GM21381 (cell line): ENCODE measurements around the gene ATP8A2.
"Not testable (repeated sequence)": the region's sequence is repeated elsewhere in the genome, so short reads cannot be mapped to it uniquely, and the experiment has no call there.

Experiments used
- ATAC-seq: cut with Tn5 transposase; IDR thresholded peaks from one replicate; pipeline ENCODE4 v1.9.1; 2021; ENCODE audit warnings: mild to moderate bottlenecking, moderate library complexity; ENCODE audit not compliant: unreplicated experiment

ATP8A2 gene

DNA sequence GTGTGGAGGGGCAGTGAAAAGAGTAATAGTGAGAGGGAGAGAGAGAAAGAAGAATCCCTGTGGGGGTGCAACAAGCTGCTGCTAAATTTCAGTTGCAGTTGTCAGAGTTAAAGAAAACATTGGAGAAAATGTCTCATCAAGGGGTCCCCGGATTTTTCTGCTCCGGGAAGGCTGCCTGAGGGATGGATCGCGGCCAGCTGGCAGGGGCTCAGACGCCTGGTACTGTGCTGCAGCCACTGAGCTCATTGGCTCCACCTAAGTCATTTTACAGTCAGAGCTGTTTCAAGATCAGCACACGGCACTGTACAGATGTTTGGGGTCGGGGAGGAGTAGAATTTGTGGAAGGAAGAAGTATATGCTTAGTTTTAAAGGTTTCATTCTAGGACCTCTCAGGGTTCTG, 573.8 kb downstream of the ATP8A2 start:
- no peak for ATAC-seq

GRCh38 chr13:25946321-25946720, 574.5 kb downstream of the ATP8A2 start:
- no peak for ATAC-seq

- ATAC-seq, result no peak
Measured at GRCh38 chr13:25948910-25949309, 577.1 kb downstream of the ATP8A2 start.

DNA sequence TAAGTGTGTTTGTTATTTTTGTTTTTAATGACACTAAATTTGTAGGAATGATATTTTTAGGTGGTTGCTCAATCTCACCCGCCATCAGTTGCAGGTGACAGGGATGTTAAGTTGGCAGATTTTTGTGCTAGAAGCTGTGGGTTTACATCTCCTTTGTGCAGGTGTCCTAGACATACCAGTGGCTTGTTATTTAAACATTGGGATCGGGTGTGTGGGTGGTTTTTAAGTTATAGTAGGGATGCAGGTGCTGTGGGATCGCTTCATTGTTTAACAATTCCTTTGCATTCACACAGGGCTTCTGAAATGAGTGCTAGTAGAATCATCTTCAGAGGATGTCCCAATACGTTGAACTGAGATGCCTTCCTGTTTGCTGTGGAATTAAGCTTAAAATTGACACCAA, 580.1 kb downstream of the ATP8A2 start:
- ATAC-seq, result no peak

DNA sequence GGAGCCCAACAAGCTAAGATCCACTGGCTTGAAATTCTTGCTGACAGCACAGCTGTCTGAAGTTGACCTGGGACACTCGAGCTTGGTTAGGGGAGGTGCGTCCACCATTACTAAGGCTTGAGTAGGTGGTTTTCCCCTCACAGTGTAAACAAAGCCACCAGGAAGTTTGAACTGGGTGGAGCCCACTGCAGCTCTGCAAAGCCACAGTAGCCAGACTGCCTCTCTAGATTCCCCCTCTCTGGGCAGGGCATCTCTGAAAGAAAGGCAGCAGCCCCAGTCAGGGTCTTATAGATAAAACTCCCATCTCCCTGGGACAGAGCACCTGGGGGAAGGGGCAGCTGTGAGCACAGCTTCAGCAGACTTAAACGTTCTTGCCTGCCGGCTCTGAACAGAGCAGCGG, 582.3 kb downstream of the ATP8A2 start:
- ATAC-seq, result not testable (repeated sequence)

GRCh38 chr13:25954943-25955342, 583.2 kb downstream of the ATP8A2 start:
- ATAC-seq, result not testable (repeated sequence)

DNA sequence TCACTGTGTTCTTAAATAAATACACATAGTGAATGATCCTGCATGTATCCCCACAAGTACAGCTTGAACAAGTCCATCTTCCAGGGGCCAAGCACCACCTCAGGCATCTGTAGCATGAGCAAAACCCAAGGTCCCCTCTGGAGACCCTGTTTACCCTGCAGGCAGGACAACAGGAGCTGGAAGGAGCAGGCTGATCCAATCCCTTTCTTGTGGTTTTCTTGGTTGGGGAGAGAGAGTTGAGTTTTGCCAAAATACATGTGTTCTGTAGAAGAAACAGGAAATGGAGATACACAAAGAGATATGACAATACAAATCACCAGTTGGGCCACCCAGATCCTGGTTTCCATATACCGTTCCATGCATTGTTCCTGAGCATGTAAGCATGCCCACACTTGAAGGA, 587.2 kb downstream of the ATP8A2 start:
- ATAC-seq, result no peak

GRCh38 chr13:25961294-25961693, 589.5 kb downstream of the ATP8A2 start:
- no peak for ATAC-seq

- no peak for ATAC-seq
Measured at GRCh38 chr13:25963674-25964073, 591.9 kb downstream of the ATP8A2 start.

- no peak for ATAC-seq
Measured at GRCh38 chr13:25965596-25965995, 593.8 kb downstream of the ATP8A2 start.

DNA sequence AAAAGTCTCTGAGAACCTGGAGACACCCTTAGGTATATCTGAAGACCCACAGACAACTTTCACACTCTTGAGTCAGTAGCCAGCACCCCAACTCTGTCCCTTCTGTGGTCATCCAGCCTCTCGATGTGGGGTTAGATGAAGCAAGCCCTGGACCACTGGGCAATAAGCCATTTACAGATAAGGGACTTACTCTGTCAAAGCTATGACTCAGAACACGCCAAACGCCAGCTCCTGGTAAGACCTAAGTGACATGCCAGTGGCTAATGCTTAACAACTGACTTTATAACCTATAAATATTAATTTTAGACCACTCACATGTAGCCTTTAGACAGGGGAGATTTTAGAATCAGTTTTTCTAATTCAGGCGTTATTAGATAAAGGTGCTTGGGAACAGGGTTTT, 594.3 kb downstream of the ATP8A2 start:
- ATAC-seq, result no peak

- no peak for ATAC-seq
Measured at GRCh38 chr13:25967144-25967543, 595.4 kb downstream of the ATP8A2 start.

GRCh38 chr13:25971047-25971446, 599.3 kb downstream of the ATP8A2 start:
- ATAC-seq, result no peak

DNA sequence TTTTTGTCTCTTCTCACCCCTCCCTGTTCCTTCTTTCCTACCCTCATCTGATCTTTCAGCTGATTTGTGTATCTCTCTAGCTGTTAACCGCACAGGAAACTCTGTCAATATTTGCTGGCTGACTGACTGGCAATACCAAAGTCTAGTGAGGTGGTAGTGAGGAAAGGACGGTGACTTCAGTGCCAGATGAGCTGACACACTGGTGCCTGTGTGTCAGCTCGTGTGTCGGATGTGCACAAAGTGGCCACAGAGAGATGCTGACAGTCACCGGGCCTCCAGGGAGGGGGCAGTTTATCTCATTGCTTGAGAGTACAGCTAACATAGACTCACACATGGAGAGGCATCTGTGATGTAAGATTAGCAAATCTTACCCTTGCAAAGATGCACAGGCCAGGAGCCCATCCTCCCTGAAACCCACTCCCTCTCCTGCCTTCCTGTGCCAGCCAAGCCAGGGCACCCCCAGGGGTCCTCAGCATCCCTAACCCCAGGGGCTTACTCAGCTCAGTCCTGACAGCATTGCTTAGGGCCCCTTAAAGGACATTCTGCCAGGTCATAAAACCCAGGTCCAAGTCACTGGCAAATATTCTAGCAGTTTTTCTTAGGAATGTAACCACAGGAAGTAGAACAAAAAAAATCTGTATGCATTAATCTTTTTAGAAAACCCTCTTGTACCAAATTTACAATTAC, 599.8 kb downstream of the ATP8A2 start:
- no peak for ATAC-seq

DNA sequence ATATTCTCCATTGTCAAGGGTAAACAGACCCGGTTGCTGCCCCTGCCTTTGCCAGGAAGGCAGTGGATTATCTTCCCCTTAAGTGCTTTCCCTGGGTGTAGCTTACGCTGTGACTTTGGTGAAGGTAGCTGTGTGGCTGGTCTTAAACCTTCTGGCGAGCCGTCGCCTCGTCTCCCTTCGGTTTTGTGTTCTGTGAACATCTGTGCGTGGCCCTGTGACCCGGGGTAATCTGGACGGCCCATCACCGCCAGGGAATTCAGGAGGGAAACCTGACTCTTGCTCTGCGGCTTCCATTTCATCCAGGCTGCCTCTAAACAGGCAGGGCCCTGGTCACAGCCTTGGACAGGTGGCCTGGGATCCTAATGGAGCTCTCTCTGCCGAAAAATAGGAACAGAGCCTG, 601.3 kb downstream of the ATP8A2 start:
- ATAC-seq, result no peak

DNA sequence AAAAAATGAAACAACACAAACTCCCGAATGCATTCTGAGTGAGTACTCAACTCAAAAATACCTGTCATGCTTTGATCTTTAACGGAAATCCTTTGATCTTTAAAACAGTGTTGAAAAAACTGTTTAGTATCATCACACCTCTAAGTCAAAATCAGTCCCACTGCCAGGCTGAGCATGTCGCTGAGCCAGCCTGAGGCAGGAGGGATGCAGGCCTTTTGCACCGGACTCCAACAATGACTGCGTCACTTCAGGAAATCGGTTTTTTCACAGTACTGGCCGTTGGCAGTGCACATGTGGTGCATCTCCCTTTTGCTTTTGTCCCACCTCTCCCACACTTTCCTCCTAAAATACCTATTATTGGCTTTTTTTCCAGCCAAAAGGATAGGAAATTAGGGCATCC, 601.8 kb downstream of the ATP8A2 start:
- ATAC-seq, result no peak

DNA sequence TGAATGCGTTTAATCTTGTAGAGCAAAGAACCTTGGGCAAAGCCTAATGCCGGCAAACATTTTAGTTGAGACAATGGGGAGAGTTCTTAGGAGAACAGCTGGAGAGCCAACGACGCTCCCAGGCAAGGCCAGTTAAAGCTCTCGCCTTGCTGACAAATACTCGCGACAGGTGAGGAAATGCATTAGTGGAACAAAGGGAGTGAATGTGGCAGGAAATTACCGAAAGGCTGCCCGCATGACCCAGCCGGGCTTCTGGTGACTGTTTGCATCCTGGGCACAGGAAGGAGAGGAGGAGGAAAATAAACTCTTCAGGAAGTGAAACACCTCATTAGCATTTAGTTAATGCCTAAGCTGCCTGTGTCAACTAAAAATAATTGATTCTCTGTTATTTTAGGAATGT, 605.4 kb downstream of the ATP8A2 start:
- no peak for ATAC-seq

DNA sequence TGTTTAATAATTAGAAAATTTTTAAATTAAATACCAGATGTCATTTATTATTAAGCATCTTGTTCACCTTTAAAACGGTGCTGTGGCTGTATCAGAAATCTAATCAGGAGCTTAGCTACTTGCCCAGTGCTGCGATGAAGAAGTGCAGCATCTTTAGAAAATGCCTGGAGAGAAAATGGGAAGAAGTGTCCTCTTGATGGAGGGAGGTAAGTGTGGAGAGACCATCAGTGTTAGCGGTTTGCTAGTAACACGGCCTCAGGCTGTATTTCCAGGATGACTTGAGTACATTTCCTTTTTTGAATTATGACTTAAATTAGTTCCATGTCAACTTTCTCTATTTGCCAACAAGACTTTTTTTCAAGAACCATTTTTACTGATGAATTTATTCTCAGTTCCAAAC, 605.9 kb downstream of the ATP8A2 start:
- ATAC-seq, result no peak

DNA sequence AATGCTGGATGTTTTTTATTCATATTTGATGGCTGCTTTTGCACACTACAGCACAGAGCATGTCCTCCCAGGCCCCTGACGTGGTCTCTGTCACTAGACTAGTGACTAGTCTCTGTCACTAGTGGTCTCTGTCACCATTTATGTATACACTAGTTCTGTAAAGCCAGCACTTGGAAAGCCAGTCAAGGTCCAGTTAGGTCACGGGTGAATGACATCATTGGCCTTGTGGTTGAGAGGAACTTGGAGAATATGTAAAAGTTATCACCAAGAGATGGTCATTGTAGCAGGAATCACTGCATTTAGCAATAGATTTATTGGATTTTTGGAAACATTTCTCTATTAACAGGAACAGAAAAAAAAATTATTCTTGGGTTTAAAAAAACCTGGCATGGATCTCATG, 607.2 kb downstream of the ATP8A2 start:
- no peak for ATAC-seq

- no peak for ATAC-seq
Measured at GRCh38 chr13:25979371-25979770, 607.6 kb downstream of the ATP8A2 start.

GRCh38 chr13:25980255-25980654, 608.5 kb downstream of the ATP8A2 start:
- ATAC-seq, result no peak

DNA sequence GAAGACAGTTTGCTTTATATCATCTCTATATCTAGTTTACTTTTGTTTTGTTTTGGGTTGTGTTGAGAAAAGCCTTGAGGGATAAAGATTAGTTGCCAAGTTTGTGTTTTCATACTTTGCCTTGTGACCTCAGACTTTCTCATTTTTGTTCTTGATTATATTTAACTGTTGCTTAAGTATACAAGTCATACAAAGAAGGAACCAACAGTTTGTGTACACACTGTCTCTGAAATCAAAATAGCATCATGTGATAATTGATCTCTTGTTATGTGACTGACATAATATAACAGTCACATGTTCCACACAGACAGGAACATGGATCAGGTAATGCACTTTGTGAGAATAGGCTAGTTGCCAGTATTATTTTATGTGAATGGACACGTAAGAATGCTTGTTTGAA, 609.3 kb downstream of the ATP8A2 start:
- no peak for ATAC-seq

DNA sequence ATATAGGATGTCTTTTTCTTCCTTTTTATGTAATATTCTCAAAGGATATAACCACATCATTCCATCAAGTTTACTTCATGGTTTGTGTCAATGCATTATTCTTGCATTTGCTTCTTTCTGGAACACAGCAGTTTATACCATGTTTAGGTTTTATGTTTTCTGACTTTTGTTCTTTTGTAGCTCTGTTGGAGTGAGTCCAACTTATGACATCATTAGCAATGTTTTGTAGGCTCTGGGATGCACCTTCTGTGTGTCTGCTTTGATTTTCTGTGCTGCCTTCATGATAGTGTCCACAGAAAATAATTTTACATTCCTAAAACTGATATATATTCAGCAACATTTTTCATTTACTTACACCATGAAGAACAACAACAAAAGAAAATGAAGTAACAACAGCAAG, 611.1 kb downstream of the ATP8A2 start:
- ATAC-seq, result no peak
